Keratinocyte (primary cell): ENCODE data around the gene TTLL8.

Source experiments
- CTCF ChIP-seq, 3 experiments: IDR thresholded peaks in 1 of 3; conservative IDR thresholded peaks in 1 of 3; optimal IDR thresholded peaks in 1 of 3; 2 replicates in 2 of 3; 3 replicates in 1 of 3; pipeline versions ENCODE3 to v1.5.1; 2011; ENCODE audit warnings: low read length in 3 of 3, mild to moderate bottlenecking in 3 of 3, moderate library complexity in 2 of 3, control low read depth in 1 of 3, inconsistent platforms in 1 of 3; ENCODE audit not compliant: insufficient read depth in 2 of 3; ENCODE audit errors: extremely low read depth in 1 of 3
- EZH2 ChIP-seq: IDR thresholded peaks from one replicate; pipeline ENCODE4 v1.6.1; 2012; ENCODE audit warnings: inconsistent platforms, mild to moderate bottlenecking, low read length, moderate library complexity

GRCh38 chr22:49996119-49996517 lies 62.0 kb downstream of the TTLL8 start:
- TF ChIP-seq CTCF (optimal IDR thresholded peaks at IDR 0.05 in 1 of 3, IDR thresholded peaks at IDR 0.05 in 1 of 3, conservative IDR thresholded peaks at IDR 0.05 in 1 of 3; ENCODE audit: extremely low read depth in 1 of 3, insufficient read depth in 2 of 3, low read length in 3 of 3) (no peak), EZH2 (no peak)
